ENCODE measurements around the gene OTUD7B. TPM values are rescaled to one million over a fixed set of nuclear protein-coding genes. Genes with fewer than 3 reads are reported as not detected.

OTUD7B gene
- total RNA-seq, 2 experiments from 2014 or later = 21.9 to 23.2 TPM

DNA sequence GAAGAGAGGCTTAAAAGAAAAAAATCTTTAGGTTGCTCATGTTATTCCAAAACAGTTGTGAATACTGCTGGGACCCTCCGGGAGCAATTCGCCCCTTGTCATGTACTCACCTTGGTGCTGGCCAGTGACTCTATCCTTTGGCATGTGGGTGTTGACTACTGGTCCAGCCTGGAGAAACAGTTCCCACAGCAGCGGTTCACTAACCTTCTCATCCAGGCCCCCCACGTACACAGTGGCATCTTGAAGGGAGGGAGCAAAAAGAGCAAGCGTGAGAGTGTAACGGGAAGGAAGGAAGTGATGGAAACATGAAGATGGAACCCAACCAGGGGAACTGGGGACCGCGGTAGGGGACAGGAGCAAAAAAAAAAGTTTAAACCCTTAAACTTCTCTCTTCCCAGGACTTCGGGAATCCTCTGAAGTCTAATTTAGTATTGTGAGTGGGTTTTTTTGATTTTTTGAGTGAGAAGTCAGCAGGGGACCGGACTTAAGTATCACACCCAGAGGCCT, 83.4 kb downstream of the OTUD7B start:
- no peaks in the 10 kb centered on the region for H3K9me3 Mint-ChIP-seq
- DNase-seq = no peak
- H3K27me3 Mint-ChIP-seq = no peaks in the 10 kb centered on the region
- peaks cover 24% of the 10 kb centered on the region for H3K4me1 Mint-ChIP-seq
- H3K36me3 Mint-ChIP-seq = peaks cover 47% of the 10 kb centered on the region
- H3K4me3 Mint-ChIP-seq = peak overlapping the region; percentile 98
- H3K27ac Mint-ChIP-seq = peak overlapping the region; percentile 94

GRCh38 chr1:149926296-149926695, 84.2 kb downstream of the OTUD7B start:
- peak overlapping the region; percentile 50 for H3K27ac Mint-ChIP-seq
- H3K27me3 Mint-ChIP-seq = no peaks in the 10 kb centered on the region
- no peaks in the 10 kb centered on the region for H3K9me3 Mint-ChIP-seq
- H3K4me1 Mint-ChIP-seq = peaks cover 22% of the 10 kb centered on the region
- peaks cover 53% of the 10 kb centered on the region for H3K36me3 Mint-ChIP-seq
- peak overlapping the region; percentile 98 for H3K4me3 Mint-ChIP-seq
- DNase-seq = no peak

DNA sequence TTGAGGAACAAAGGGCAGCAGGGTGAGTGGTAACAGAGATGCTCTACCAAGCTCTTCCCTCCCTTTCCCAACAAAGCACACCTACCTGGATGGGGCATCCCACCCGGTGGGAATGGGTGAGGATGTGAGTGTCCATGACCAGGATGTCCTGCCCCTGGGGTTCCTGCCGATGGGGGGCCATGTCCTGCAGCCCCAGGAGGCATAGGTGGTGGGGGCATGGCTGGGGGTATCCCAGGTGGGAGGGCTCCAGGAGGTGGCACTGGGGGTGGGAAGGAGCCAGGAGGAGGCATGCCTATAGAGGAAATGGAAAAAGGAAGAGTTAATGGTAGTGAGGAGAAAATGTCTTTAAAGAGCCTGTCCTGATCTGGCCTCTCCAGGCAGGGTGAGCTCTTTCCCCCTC, 84.8 kb downstream of the OTUD7B start:
- Mint-ChIP-seq H3K4me1 (peaks cover 21% of the 10 kb centered on the region), H3K36me3 (peaks cover 53% of the 10 kb centered on the region), H3K4me3 (peak overlapping the region; percentile 98), H3K27me3 (no peaks in the 10 kb centered on the region), H3K9me3 (no peaks in the 10 kb centered on the region), H3K27ac (peak overlapping the region; percentile 50)
- no peak for DNase-seq

DNA sequence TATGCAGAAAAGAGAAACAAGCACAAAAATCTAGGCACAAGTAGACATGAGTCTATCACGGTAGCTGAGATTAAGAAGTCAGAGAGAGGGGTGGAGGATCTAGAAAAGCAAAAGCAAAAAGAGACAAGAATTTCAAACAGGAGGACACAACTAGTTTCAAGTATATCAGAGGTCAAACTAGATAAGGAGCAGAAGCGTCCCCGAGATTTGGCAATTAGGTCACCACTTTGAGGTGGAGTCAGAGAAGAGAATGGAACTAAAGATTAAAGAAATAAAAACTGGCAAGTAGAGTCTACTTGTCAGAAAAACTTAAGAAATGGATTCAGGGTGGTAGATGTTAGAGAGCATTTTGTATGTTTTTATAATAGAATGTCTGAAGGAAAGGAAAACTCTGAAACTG, 85.2 kb downstream of the OTUD7B start:
- Mint-ChIP-seq H3K36me3 (peaks cover 53% of the 10 kb centered on the region), H3K9me3 (no peaks in the 10 kb centered on the region), H3K4me3 (peak overlapping the region; percentile 98), H3K27ac (peak overlapping the region; percentile 13), H3K27me3 (no peaks in the 10 kb centered on the region), H3K4me1 (peaks cover 21% of the 10 kb centered on the region)
- no peak for DNase-seq

- Mint-ChIP-seq H3K27me3 (no peaks in the 10 kb centered on the region), H3K9me3 (no peaks in the 10 kb centered on the region), H3K4me3 (no peak overlapping the region), H3K4me1 (peaks cover 21% of the 10 kb centered on the region), H3K36me3 (peaks cover 51% of the 10 kb centered on the region), H3K27ac (no peak overlapping the region)
- no peak for DNase-seq
Observed at GRCh38 chr1:149923626-149924025, 86.9 kb downstream of the OTUD7B start.

DNA sequence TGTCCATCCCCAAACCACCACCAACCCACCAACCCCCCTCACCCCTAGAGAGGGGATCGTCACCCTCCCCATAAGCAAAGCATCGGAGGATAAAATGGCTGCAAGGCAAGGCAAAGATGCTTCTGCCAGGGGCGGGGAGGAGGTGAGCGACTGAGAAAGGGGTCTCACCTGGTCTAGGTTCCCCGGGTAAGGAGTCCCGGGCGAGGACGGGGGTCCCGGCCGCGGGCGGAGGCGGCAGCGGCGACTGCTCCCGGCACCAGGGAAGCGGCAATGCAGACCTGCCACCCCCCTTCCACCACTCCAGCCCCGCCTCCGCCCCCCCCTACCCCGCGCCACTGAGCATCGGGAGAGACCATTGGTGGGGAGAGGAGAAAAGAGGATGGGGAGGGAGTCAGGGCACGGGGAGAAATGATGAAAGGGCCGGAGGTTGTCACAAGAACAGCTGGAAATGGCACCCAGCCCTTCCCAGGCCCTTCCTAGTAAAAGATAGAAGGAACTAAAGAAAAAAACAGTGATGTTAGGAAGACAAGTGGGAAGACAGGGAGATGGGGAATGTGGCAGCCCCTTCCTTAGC, 92.9 kb downstream of the OTUD7B start, which contains the start of gene SV2A:
Gene SV2A, minus strand, starts transcription at position 274 of the 574 bp plus-strand sequence. CDS start 4,004 bp downstream, outside the sequence.
- H3K27me3 Mint-ChIP-seq = no peaks in the 10 kb centered on the region
- H3K4me3 Mint-ChIP-seq = peak within 1 kb of the TSS; percentile 88
- peaks cover 30% of the 10 kb centered on the region for H3K4me1 Mint-ChIP-seq
- H3K9me3 Mint-ChIP-seq = no peaks in the 10 kb centered on the region
- peak within 1 kb of the TSS; percentile 51 for H3K27ac Mint-ChIP-seq
- DNase-seq = peak; percentile 47
- peaks cover 12% of the 10 kb centered on the region for H3K36me3 Mint-ChIP-seq

DNA sequence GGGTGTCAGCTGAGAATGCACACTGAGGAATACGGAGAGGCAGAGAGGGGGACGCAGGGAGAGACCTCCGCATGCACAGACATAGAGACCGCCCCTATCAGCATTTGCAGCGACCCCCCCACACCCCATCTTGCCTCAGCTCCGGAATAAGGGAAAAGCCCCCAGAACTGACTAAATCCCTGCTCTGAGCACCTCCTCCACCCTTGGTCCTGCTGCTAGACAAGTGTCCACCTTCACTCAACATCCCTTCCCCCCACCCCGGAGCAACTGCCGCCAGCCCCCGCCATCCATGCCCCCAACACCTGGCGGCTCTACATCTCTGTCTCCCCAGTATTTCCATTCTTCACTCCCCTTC, 93.7 kb downstream of the OTUD7B start:
- Mint-ChIP-seq H3K4me3 (peak overlapping the region; percentile 88), H3K9me3 (no peaks in the 10 kb centered on the region), H3K27ac (no peak overlapping the region), H3K4me1 (peaks cover 30% of the 10 kb centered on the region), H3K36me3 (peaks cover 6% of the 10 kb centered on the region), H3K27me3 (no peaks in the 10 kb centered on the region)
- DNase-seq = no peak

- Mint-ChIP-seq H3K4me3 (peak overlapping the region; percentile 88), H3K36me3 (peaks cover 3% of the 10 kb centered on the region), H3K4me1 (peaks cover 30% of the 10 kb centered on the region), H3K9me3 (no peaks in the 10 kb centered on the region), H3K27ac (peak overlapping the region; percentile 55), H3K27me3 (no peaks in the 10 kb centered on the region)
- DNase-seq = no peak
Observed at GRCh38 chr1:149916193-149916897, 94.2 kb downstream of the OTUD7B start.

- H3K36me3 Mint-ChIP-seq = peaks cover 4% of the 10 kb centered on the region
- H3K4me3 Mint-ChIP-seq = peak overlapping the region; percentile 88
- H3K4me1 Mint-ChIP-seq = peaks cover 30% of the 10 kb centered on the region
- no peaks in the 10 kb centered on the region for H3K9me3 Mint-ChIP-seq
- no peaks in the 10 kb centered on the region for H3K27me3 Mint-ChIP-seq
- peak overlapping the region; percentile 55 for H3K27ac Mint-ChIP-seq
- DNase-seq = no peak
Observed at GRCh38 chr1:149915429-149916192, 94.9 kb downstream of the OTUD7B start.

- no peaks in the 10 kb centered on the region for H3K27me3 Mint-ChIP-seq
- H3K4me1 Mint-ChIP-seq = peaks cover 30% of the 10 kb centered on the region
- H3K9me3 Mint-ChIP-seq = no peaks in the 10 kb centered on the region
- peaks cover 4% of the 10 kb centered on the region for H3K36me3 Mint-ChIP-seq
- no peak overlapping the region for H3K27ac Mint-ChIP-seq
- H3K4me3 Mint-ChIP-seq = no peak overlapping the region
- no peak for DNase-seq
Observed at GRCh38 chr1:149914545-149914944, 96.0 kb downstream of the OTUD7B start.

- Mint-ChIP-seq H3K27ac (no peak overlapping the region), H3K36me3 (peaks cover 14% of the 10 kb centered on the region), H3K27me3 (no peaks in the 10 kb centered on the region), H3K9me3 (peaks cover 2% of the 10 kb centered on the region), H3K4me1 (no peaks in the 10 kb centered on the region), H3K4me3 (no peak overlapping the region)
- DNase-seq = no peak
Observed at GRCh38 chr1:149906570-149907075, 103.9 kb downstream of the OTUD7B start.

DNA sequence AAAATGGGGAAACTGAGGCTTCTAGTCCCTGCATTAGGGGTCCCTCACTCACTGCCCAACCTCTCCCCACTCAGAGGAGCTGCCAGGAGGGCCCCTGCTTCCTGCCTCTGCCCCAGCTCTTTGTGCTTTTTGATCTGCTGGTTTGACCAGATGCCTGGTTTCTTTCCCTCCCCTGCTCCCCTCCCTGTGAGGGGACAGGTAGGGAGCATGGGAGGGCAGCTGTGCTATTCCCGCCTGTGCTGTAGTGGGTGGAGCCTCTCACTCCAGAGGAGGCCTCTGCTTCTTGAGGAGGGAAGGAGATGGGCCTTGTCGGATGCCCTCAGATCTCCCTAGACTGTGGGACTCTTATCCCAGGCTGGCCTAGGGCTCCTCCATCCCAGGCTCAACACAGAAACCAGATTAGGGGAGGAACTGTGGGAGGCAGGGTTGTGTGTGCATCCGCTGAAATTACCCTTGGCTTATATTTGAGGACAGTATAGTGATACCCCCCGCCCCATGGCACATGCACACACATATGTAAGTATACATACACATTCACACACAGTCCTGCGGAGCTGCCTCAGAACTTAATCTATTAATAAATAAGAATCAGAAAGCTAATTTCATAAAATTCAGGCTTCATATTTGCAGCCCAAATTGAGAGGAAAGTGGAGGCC, 106.6 kb downstream of the OTUD7B start:
- peaks cover 25% of the 10 kb centered on the region for H3K36me3 Mint-ChIP-seq
- no peaks in the 10 kb centered on the region for H3K27me3 Mint-ChIP-seq
- peaks cover 17% of the 10 kb centered on the region for H3K4me1 Mint-ChIP-seq
- H3K4me3 Mint-ChIP-seq = no peak overlapping the region
- DNase-seq = no peak
- H3K9me3 Mint-ChIP-seq = peaks cover 6% of the 10 kb centered on the region
- no peak overlapping the region for H3K27ac Mint-ChIP-seq

GRCh38 chr1:149899460-149900284, 110.9 kb downstream of the OTUD7B start, which contains the start of gene BOLA1:
Gene BOLA1 (plus strand): TSS chr1:149899568. CDS start chr1:149900060, 492 bp downstream.
- DNase-seq = peak; percentile 82
- Mint-ChIP-seq H3K27ac (peak within 1 kb of the TSS; percentile 95), H3K36me3 (peaks cover 22% of the 10 kb centered on the region), H3K27me3 (no peaks in the 10 kb centered on the region), H3K9me3 (peaks cover 6% of the 10 kb centered on the region), H3K4me3 (peak within 1 kb of the TSS; percentile 82), H3K4me1 (peaks cover 23% of the 10 kb centered on the region)

- H3K9me3 Mint-ChIP-seq = peaks cover 4% of the 10 kb centered on the region
- no peak overlapping the region for H3K4me3 Mint-ChIP-seq
- H3K27me3 Mint-ChIP-seq = no peaks in the 10 kb centered on the region
- peaks cover 23% of the 10 kb centered on the region for H3K4me1 Mint-ChIP-seq
- no peak overlapping the region for H3K27ac Mint-ChIP-seq
- H3K36me3 Mint-ChIP-seq = peaks cover 13% of the 10 kb centered on the region
- no peak for DNase-seq
Observed at GRCh38 chr1:149896575-149896974, 114.0 kb downstream of the OTUD7B start.

Data from activated naive CD8-positive, alpha-beta T cell treated with anti-CD3 and anti-CD28 coated beads for 36 hours (primary cell).